HG03139 (cell line): ENCODE measurements around the gene GNAS-AS1.
"Not testable (repeated sequence)": the region's sequence is repeated elsewhere in the genome, so short reads cannot be mapped to it uniquely, and the experiment has no call there.

Experiments
- ATAC-seq: cut with Tn5 transposase; IDR thresholded peaks from one replicate; pipeline ENCODE4 v1.9.1; 2021; ENCODE audit not compliant: unreplicated experiment

The GNAS-AS1 gene

GRCh38 chr20:58837717-58838116 is 13.0 kb downstream of the GNAS-AS1 start:
- no peak for ATAC-seq

- no peak for ATAC-seq
Observed at GRCh38 chr20:58836616-58837204, 14.0 kb downstream of the GNAS-AS1 start.

GRCh38 chr20:58835231-58835630 is 15.5 kb downstream of the GNAS-AS1 start:
- ATAC-seq, result no peak

DNA sequence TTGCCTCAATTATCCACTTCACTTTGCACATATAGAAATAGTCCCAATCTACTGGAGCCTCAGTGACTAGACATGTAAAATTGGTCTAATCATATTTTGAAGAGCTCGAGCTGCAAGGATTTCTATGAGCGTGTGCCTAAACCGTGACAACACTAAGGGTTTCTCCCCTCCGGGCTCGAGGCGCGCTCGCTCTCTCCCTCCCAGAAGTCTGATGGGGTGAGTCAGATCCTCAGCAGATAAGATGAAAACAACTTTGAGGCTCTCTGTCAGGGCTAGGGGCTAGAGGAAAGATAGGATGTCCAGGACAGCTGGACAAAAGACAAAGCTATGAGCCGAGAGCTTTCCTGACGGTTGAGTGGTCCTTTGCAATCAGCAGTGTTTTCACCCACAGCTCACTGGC is 16.8 kb downstream of the GNAS-AS1 start:
- no peak for ATAC-seq

DNA sequence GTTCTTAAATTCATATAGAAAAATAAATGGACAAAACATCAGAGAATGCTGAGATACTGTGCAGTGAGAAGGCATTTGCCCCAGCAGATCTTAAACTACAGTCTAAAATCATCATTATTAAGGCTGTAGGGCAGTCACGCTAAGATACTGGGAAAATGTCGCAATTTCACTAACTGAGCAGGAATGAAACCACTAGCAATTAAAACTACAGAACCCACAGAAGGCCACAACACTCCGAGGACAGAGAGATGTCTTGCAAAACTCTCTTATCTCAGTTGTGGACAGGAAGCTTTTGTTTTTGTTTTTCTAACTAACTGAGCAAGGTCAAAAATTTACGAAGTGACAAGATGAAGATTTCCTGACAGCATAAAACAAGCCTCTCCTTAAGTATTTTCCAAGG is 18.2 kb downstream of the GNAS-AS1 start:
- ATAC-seq, result no peak

DNA sequence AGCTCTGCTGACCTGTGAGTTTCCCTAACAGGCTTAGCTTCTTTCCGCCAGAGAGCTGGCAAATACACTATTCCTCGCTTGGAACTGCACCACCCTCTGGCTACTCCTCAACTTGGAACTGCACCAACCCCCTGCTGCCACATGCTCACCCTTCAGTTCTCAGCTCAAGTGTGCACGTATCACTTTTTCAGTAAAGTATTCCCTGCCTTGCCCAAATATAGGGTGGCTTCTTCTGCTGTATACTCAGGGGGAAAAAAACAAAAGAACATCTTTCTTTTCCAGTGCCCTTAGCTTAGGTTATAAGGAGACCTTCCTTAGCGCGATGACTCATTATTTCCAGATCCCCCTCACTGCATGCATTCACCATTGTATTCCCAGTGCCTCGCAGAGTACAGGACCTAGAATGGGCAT is 21.2 kb downstream of the GNAS-AS1 start:
- no peak for ATAC-seq

DNA sequence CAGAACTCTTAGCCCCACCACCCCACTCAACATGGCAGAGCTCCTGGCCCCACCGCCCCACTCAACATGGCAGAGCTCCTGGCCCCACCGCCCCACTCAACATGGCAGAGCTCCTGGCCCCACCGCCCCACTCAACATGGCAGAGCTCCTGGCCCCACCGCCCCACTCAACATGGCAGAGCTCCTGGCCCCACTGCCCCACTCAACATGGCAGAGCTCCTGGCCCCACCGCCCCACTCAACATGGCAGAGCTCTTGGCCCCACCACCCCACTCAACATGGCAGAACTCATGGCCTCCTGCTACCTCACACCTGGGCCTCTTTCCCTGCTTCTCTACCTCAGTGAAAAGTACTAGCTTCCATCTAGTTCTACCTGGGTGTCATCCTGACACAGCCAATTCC is 21.9 kb downstream of the GNAS-AS1 start:
- not testable (repeated sequence) for ATAC-seq

- no peak for ATAC-seq
Observed at GRCh38 chr20:58828136-58828535, 22.6 kb downstream of the GNAS-AS1 start.

DNA sequence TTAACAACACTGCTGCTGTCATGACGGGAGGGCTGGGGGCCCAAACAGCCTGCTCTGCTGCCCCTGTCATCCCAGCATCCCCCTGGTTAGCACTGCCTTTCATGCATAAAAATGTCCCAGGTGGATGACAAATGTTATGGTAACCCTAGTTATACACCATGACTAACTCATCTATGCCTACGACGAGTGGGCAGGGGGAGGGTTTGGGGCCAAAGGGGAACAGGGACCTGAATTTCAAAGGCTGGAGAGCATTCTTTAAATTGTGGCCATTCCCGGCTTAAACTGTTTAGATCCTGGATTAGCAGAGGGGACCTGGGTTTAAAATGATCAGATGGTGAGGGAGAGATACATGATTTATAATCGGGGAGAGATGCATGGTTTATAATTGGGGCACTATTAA is 24.4 kb downstream of the GNAS-AS1 start:
- ATAC-seq, result no peak

DNA sequence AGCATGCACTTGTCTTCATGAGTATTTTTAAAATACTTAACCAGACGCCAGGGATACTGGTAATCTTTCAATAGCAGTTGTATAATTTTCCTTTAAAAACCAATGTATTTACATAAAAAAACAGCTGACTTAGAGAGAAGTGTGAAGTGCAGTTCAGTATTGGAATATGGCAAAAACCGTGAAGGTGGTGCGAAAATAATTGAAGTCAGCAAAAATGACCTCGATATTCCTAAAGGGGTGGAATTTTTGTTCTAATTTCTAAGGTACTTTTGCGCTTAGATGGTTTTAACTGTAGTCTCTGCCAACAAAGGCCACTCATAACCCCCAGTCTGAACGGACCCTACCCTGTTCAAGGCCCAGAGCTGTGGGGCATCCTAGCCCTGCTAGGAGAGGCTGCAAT is 25.3 kb downstream of the GNAS-AS1 start:
- no peak for ATAC-seq

GRCh38 chr20:58824843-58825242 is 25.9 kb downstream of the GNAS-AS1 start:
- no peak for ATAC-seq

- ATAC-seq, result no peak
Observed at GRCh38 chr20:58822748-58823730, 27.7 kb downstream of the GNAS-AS1 start.

GRCh38 chr20:58822149-58822548 is 28.6 kb downstream of the GNAS-AS1 start:
- no peak for ATAC-seq

GRCh38 chr20:58820515-58820914 is 30.2 kb downstream of the GNAS-AS1 start:
- ATAC-seq, result not testable (repeated sequence)

DNA sequence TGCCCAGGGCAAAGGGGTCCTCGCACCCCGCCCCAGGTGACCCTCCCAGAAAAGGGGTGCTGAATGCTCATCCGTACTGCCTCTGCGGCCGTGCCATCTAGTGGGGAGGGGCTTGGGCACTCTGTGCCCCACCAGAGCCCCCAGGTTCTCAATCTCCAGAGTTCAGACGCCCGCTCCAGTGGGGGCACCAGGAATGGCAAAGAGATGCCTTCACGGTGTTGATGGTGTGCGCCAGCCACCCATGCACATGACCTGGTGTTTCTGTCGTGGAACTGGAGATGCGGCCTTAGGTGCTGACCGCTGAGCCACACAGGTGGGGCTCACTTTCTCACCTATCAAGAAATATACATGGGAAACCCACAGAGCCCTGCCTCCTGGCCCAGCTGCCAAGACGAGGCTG is 30.8 kb downstream of the GNAS-AS1 start:
- ATAC-seq, result no peak

DNA sequence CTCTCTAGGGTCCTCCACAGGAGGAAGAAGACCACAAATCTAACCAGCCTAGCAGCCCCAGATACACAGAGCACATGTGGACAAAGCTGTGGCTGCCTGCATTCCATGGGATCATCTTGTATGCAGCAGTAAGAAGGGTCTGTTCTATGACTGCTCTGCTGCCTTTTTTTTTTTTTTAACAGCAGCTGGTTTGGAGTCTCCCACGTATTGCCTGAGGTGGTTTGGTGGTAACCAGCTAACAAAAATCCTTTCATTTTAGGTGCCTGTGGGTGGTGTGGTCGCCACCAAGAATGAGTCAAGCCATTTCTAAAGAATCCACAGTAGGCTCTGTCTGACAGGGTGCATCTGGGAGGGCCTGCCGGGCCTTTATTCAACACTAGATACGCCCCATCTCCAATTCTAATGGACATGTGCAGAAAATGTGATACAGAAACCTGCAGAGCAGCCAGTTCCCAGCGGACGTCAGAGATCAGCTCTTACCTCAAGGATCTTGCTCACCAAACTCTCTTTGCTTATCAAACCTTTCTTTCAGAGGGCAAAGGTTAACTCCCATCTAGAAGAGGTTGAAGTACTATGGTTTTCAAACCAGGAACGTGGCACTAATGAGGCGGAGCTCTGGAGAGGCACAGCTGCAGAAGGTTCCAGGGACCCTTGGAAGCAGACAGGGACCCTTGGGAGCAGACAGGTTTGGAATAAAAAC is 32.0 kb downstream of the GNAS-AS1 start:
- ATAC-seq, result no peak

- ATAC-seq, result no peak
Observed at GRCh38 chr20:58817748-58818147, 33.0 kb downstream of the GNAS-AS1 start.

DNA sequence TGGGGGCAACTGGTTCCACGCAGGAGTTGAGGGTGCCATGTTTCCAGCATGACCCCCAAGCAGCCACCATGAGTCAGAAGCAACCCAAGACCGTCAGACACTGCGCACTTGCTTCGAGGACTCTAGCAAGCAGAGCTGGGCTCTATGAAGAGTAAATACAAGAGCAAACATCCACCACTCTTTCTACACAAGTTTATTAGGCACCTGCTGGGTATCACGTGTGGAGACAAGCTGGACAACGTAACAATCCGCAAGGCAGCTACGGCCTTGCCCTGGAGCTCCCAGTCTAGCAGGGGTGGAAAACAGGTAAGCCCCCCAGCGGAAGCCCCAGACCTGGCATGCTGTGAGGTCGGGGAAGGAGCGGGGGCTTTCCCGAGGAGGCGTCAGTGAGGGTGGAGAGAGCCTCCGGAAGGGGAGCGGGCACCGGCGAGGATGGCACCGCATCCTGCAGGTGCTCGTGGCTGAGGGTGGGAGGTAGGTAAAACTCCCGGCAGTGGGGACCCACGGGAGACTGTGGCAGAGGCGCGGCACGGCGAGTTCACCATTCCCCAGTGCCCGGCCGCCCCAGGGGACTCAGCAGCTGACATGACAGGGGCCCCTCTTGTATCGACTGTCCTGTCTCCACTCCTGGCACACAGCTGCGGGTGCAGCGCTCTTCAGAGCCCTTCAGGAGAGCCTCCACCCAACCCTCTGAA is 33.6 kb downstream of the GNAS-AS1 start:
- no peak for ATAC-seq

DNA sequence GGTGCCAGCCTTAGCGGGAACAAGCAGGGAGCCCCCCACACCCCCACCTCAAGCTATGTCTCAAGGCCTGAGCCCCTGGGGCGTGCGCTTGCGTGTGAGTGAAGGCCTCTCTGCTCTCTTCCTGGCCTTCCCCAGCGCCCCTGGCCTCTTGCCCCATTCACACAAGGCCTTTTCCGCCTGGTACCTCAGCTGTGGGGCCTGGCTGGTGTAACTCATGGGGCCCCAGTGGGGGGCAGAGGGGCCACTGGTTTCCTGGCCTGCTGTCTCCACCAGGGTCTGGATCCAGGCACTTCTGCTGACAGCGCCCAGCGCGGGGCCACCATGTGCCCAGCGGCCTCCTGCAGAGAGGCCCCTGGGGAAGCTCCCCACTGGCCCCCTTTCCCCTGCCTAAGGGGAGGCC is 34.7 kb downstream of the GNAS-AS1 start:
- no peak for ATAC-seq

DNA sequence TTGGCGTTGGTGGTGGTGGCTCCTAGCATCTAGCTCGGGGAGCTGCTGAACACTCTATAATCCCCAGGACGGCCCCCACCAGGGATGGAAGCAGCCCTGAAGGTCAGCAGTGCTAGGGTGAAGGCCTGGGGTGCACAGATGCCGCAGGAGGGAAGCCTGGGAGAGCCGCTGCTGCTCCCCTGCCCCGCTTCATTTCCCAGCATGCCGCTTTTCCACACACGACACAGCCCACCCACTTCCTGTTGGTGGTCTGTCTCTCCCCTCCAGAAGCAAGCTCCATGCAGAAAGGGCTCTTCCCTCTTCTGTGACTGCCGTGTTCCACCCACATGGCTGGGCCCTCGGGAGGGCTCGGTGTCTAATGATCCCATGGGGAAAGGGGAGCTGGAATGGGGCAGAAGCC is 35.3 kb downstream of the GNAS-AS1 start:
- ATAC-seq, result no peak

DNA sequence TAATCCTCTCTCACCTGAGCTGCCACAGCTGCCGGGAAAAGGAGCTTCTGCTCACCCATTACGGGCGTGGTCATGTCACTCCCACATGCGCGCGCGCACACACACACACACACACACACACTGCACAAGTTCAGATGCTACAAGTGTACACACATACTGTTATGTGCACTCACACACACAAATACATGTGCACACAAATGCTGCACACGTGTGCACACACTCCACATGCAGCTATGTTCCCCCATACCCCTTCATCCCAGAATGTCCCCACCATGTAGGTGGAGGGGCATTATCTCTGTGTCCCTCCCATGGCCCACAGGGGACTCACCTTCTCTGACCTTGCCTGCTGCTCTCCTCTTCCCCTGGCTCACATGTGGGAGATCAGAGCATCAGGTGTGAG is 37.3 kb downstream of the GNAS-AS1 start:
- no peak for ATAC-seq
